Activated T-helper 1 cell treated with Interleukin-2 at 50 U/mL for 16 hours (primary cell): ENCODE results near the gene DMWD.
"Not testable (repeated sequence)": the region's sequence is repeated elsewhere in the genome, so short reads cannot be mapped to it uniquely, and the experiment has no call there.

Experiments
- DNase-seq: peaks from one replicate; pipeline ENCODE4 v3.0.0-alpha.2; 2020; ENCODE audit warnings: low read depth

DMWD gene

DNA sequence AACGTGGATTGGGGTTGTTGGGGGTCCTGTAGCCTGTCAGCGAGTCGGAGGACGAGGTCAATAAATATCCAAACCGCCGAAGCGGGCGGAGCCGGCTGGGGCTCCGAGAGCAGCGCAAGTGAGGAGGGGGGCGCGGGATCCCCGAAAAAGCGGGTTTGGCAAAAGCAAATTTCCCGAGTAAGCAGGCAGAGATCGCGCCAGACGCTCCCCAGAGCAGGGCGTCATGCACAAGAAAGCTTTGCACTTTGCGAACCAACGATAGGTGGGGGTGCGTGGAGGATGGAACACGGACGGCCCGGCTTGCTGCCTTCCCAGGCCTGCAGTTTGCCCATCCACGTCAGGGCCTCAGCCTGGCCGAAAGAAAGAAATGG, 22.8 kb downstream of the DMWD start:
- no peak for DNase-seq

DNA sequence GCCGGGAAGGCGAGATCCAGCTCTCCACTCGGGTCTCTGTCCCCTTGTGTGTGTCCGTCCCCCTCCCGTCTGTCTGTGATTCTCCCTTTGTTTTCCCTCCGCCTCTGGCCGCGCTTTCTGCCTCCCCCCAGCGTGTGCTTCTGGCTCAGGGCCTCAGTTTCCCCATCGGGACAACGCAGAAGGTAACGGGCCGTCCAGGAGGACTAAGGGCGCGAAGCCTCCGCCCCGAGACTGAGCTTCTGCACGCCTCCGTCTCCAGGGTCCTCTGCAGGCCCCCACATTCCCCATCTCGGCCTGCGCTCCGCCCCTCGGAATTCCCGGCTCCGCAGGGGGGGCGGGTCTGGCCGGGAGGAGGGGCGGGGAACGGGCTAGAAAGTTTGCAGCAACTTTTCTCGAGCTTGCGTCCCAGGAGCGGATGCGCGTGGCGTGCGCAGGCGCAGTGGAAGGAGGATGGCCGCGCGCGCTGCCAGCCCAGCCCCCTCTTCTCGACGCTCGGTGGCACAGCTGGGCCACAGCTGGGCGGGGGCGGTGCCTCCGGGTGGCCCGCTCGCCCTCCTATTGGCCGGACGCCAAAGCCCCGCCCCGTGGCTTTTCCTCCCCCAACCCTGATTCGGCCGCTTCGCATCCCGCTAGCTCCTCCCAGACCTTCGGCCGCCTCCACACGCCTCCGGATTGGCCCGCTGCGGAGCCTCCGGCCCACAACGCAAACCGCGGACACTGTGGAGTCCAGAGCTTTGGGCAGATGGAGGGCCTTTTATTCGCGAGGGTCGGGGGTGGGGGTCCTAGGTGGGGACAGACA, 23.5 kb downstream of the DMWD start, which contains the start of gene SIX5:
TSS of gene SIX5 (minus strand) at position 269 of the 799 bp plus-strand sequence. CDS start 408 bp downstream, outside the sequence.
- DNase-seq: peak; percentile 86

DNA sequence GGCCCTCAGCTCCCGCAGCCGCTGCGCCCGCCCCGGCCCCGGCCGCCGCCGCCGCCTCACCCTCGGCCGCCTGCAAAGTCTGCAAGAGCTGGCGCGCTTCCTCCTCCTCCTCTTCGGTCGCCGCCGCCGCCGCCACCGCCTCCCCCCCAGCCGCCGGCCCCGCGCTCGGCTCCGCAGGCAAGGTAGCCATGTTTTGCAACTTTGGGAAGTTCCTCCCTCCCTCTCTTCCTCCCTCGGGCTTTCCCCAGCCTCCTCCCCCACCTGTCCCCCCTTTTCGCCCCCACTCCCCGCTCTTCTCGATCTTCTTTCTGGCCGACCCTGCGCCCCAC, 24.0 kb downstream of the DMWD start:
- DNase-seq: no peak

DNA sequence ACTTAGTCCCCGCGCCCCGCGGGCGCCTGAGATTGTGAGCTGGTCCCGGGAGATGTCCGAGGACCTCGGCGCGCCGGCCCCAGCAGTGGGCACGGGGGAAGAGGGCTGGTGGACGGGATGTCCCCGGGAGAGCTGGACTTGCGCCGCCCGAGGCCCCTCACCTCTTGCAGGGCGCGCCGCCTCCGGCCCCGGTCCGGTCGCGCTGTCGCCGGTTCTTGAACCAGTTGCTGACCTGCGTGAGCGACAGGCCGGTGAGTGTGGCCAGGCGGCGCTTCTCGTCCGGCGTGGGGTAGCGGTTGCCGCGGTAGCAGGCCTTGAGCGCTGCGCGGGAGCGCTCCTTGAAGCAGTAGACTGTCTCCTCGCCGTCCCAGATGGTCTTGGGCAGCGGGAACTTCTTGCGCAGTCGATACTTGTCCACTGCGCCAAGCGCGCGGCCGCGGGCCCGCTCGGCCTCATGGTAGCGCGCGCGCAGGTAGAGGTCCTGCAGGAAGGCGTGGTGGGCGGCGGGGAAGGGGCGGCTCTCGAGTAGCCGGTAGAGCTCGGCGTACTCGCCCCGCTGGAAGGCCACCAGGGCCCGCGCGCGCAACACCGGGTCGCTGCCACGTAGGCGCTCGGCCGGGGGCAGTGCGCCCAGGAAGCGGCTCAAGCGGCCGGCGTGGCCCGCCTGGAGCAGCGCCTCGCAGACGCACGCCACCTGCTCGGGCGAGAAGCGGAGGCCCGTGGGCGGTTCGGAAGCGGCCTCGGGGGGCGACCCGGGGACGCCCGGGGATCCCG, 24.6 kb downstream of the DMWD start:
- no peak for DNase-seq

DNA sequence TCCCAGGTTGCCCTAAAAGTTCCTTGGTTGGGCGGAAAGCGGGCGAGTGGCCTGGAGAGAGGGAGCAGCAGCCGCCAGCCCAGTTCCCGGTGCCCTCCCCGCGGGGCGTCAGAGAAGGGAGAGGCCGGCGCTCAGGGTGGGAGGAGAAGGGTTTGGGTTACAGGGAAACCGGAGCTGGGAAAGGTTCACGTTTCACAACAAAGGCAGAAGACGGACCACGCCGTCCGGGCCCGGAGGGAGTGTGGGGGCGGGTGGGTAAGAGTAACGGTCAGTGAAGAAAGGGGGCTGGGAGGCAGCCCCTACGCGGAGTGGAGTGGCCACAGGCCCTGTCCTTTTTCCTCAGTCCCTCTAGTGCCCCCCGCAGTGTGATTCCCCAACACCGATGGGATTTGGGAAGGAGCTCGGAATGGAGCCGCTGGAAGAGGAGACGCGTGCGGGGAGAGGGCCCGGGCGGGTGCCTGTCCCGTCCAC, 25.2 kb downstream of the DMWD start:
- no peak for DNase-seq

DNA sequence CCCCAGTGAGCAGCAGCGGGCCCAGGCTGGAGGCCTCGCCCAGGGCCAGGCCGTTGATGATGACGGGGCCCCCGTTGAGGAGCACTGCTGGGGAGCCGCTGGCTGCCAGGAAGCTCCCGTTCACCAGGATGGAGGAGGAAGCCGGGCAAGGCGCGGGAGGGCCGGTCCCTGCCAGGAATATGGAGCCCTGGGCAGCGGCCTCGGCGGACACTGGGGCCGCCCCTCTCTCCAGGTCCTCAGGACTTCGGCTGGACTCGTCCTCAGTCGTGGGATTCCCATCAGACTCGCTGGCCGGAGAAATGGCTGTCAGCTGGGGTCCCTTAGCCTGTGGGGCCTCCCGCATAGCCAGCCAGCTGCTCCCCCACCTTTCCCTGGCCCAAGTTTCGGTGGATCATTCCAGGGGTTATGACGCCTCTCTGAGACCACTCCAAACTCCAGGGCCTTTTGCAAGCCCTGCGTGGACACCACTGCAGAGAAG, 25.7 kb downstream of the DMWD start:
- DNase-seq: no peak

DNA sequence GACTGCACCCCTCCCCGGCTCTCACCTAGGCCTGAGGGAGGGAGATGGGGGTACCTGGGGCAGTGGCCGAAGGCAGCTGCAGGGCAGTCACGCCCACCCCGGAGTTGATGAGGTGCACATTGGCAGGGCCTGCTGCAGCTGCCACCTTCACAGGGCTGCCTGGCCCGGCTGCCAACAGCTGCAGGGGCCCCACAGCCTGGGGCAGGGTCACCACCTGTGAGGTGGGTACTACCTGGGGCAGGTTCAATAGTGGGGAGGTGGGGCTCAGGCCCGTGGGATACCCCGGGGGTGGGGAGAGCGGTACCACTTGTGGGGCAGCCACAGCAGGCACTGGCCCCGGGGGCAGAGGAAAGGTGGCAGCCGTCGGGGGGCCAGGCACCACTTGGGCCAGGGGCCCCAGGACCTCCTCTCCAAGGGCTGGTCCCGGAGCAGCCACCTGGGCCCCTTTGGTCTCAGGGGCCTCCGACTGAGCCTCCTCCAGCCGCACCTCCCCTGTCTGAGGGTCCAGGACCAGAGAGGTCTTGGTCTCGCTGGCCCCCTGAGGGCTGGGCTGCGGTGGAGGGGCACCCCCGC, 26.3 kb downstream of the DMWD start:
- DNase-seq: no peak

DNA sequence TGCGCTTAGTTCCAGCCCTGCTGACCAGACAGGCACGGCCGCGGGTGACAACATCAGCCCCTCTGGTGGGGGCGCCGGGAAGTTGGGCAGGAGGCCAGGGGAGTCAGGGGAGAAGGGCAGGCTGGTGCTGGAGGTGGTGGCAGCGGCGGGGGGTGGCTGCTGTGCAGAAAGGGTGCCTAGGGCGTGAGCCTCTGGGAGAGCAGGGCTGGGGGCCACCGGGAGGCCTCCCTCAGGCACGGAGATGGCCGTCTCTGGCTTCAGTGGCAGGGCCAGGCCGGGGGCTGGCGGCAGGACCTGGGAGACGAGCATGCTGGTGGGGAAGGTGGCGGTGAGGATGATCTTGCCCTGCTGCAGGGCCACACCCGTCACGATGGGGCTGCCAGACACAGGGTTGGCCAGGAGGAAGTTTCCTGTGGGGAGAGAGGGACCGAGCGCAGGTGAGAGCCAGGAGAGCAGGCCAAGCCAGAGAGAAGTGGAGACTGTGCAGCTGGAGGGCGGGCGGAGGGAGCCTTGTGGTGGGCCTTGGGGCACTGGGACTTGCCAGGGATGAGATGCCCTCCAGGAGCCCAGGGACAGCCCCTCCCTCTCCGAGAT, 26.8 kb downstream of the DMWD start:
- no peak for DNase-seq

DNA sequence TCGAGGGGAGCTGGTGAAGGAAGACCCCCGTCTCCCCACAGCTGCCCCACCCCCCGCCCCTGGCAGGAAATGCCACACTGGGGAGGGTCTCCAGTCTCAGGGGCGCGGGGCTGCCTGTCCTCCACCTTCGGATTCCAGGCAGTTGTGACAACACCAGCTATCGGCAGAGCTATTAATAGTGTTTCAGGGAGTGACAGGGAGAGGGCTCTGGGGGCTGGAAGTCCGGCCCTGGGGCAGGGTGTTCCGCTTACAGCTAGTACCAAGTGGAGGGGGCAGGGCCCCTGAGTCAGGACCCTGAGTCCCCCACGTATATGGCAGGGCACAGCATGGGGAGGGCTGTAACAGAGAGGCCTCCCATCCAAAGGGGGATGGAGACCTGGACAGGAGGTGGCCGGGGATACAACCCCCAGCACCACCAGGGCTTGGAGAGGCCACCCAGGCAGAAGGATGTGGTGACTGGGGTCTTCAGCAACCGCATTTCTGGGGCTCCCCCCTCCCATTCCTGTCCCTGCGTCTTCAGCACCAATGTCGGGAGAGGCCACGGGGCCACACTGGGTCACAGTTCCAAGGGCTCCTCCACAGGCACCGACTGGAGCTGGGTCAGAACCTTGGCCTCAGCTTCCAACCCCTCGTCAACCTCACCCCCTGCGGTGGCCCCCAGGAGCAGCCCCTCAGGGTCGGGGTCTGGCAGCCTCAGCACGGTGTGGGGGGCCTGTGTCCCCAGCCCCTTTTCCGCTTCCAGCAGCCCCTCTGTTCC, 27.5 kb downstream of the DMWD start:
- DNase-seq: no peak

DNA sequence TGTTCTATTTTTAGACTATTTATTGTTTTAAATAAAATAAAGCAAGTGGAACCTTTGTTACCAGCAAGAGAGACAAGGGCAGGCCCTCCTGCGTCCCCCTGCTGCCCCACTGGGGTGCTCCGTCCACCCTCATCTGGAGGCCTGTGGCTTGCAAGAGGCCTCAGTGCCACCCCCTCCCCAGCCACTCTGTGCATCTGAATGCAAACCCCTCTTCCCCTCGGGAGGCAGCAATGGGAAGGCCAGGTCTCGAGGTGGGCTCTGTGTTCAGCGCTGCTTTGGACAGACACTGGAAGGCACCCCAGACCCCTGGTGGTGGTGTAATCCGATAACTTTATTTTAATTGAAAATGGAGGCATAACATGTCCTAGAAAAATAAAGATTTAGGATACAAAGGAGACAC, 28.2 kb downstream of the DMWD start:
- DNase-seq: no peak

DNA sequence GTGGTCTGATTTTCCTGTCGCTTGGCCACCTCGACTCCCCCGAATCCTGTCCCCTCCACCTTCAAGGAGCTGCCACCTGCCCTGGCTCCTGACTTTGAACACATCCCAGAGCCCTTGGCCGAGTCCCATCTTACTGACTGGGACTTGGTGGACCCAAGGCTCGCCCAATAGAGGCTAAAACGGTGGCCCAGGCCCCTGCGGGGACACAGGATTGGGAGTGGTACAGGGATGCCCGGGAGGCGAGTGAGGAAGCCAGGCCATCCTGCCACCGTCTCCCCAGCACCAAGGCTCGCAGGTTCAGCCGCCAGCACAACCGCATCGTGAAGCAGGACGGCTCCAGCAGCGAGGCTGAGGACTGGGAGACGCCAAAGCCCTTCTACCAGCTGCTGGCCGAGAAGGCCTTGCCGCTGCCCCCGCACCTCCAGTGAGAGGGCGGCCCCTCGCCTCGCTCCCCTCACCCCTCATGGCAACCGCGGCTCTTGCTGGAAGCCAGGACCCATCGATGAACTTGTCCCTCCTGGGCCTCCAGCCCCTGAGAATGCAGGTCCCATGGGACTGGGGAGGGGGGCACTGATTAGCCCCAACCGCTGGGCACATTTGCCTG, 28.9 kb downstream of the DMWD start:
- no peak for DNase-seq

DNA sequence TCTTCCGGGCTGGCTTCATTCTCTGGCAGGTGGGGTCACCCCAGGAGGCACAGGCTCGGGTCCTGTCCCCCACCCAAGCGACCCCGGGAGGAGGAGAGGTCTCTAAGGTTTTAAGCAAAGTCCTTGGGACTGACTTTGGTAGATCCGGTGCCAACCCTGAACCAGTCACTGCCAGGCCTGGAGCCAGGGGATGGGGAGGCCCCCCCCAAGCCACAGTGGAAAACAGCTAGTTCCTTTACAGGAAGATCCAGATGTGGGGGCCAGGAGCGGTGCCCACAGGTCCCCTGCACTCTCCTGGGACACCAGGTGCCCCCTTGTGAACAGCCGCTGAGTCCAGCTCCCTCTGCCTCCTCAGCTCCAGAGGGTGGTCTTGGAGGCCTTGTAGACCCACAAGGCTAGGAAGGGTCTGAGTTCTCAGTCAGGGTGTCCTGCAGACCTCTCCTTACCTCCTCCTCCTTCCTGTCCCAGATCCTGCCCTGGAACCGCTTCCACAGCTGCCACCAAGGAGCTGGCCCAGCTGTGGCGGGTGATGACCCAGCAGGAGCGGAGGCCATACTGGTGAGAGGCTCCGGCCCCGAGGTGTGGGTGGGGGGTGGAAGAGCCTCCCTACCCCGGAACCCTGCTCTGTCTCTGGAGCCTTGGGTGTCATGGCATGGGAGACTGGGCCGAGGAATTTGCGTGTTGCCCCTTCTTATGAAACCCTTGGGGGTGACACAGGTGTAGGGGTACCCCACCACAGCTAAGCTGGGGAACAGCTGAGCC, 29.6 kb downstream of the DMWD start:
- DNase-seq: no peak

DNA sequence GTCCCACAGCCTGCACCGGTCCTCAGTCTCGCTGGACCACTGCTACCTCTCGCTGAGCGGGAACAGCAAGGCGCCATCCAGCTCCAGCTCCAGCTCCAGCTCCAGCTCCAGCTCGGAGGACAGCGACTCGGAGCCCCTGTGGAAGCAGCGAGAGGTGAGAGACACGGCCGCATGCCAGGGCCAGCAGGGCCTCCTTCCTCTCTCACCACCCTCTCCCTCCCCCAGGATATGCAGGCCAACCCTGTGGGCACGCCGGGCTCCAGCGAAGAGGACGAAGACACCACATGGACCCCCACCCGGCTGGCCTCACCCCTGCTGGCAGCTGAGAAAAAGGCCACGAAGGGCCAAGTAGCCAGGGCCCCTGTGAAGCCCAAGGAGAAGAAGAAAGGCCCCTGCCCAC, 30.9 kb downstream of the DMWD start:
- DNase-seq: no peak

DNA sequence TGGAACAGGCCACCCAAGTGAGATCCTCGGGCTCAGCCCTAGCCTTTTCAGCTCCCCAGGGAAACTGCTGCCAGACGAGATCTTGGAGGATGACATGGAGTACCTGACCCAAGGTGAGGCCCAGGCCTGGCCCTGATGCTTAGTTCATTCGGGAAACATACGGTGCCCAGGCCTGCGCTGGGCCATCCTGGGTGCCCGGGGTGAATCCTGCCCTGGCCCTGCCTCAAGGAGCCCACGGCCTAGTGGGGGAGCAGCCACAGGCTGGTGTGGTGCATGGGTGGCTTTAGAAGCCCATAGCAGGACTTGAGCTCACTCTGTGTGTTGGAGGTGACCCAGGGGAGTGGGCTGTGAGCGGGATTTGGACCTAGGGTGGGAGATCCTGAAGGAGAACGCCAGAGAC, 33.7 kb downstream of the DMWD start:
- DNase-seq: no peak

DNA sequence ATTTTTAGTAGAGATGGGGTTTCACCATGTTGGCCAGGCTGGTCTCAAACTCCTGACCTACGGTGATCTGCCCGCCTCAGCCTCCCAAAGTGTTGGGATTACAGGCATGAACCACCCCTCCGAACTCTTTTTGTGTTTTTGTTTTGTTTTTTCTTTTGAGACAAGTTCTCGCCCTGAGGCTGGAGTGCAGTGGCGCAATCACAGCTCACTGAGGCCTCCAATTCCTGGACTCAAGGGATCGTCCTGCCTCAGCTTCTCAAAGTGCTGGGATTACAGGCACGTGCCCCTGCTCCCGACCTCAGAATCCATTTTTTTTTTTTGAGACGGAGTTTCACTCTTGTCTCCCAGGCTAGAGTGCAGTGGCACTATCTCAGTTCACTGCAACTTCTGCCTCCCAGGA, 35.0 kb downstream of the DMWD start:
- DNase-seq: no peak

DNA sequence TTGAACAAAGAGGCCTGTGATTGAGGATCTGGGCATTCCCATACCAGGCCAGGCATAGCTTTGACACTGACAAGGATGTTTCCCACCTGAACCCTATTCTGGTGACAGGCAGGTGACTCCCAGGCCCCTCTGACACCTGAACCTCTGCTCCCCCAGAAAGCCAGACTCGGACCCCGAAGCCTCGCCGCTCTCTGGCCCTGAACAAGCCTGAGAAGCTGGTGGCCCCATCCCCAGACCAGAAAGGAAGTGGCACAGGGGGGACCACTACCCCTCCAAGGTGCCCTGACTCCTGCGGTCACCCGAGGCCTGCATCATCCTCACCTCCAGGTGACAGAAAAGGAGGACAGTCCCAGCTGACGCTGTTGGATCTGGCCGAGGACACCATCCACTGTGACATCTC, 38.3 kb downstream of the DMWD start:
- DNase-seq: no peak

DNA sequence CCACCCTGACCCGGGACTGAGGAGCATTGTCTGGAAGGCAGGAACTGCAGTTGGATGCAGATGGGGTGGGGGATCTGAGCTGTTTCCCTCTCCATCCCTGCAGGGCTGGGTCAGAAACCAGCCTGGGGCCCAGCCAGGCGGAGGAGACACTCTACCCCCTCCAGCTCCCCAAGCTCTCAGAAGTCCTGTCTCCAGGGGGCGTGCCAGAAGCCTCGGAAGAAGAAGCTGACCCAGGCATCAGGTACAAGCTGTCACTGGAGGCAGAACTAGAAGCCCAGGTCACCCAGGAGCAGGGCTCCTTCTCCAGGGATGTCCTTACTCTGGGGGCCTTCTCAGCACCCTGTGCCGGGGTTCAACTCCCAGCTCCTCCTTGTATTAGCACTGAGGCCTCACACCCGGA, 39.1 kb downstream of the DMWD start:
- DNase-seq: no peak

DNA sequence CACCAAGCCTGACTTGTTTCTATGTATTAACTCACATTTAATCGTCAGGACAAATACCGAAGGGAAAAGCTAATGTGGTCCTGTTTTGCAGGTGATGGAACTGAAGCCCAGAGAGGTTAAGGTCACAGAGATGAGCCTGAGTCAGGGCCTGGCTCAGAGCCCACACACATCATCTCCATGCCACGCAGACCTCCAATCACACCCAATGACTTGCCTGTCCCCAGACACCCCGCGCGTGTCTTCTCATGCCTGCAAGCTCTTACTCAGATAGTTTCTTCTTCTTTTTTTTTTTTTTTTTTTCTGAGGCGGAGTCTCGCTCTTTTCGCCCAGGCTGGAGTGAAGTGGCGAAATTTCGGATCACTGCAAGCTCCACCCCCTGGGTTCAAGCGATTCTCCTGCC, 40.0 kb downstream of the DMWD start:
- DNase-seq: no peak

DNA sequence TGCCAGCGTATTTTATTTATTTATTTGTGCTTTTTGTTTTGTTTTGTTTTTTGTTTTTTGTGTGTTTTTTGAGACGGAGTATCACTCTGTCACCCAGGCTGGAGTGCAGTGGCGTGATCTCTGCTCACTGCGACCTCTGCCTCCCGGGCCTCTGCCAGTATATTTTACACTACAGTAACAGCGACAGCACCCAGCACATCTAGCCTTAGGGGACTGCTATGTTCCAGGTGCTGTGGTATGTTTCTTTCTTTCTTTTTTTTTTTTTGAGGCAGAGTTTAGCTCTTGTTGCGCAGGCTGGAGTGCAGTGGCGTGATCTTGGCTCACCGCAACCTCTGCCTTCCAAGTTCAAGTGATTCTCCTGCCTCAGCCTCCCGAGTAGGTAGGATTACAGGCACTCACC, 41.2 kb downstream of the DMWD start:
- not testable (repeated sequence) for DNase-seq

DNA sequence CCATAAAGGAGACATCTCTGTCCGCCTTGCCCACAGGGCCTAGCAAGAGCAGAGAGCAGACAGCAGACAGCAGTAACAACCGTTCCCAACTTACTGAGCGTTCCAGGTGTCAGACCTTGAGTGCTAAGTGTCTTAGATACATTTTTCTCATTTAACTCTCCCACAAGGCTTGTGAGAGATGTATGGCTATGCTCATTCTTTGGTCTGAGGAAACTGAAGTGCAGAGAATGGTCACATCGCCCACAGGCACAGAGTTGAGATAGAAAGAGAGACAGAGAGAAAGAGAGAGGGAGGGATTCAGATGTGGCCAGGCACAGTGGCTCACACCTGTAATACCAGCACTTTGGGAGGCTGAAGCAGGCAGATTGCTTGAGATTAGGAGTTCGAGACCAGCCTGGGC, 45.1 kb downstream of the DMWD start:
- no peak for DNase-seq

DNA sequence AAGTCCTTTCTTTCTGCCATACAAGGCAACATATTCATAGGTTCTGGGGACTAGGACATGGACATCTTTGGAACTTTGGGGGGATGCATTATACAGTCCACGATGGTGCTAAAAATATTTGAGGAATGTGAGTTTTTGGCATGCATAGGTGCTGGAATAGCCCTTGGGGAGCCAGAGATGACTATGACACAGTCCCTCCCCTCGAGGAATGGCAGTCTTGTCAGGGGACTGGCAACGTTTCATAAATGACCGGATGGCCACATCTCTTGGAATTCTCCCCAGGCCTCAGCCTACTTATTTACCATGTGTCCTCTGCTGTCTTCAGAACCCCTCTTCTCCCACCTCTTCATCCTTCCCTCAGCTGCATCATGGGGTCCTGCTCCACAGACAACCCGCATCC, 45.8 kb downstream of the DMWD start:
- no peak for DNase-seq
